HG03108 (cell line): ENCODE results near the gene UBE4B.

Experiments used
- ATAC-seq: cut with Tn5 transposase; IDR thresholded peaks from one replicate; pipeline ENCODE4 v1.9.1; 2021; ENCODE audit warnings: moderate library complexity; ENCODE audit not compliant: unreplicated experiment

Gene UBE4B

DNA sequence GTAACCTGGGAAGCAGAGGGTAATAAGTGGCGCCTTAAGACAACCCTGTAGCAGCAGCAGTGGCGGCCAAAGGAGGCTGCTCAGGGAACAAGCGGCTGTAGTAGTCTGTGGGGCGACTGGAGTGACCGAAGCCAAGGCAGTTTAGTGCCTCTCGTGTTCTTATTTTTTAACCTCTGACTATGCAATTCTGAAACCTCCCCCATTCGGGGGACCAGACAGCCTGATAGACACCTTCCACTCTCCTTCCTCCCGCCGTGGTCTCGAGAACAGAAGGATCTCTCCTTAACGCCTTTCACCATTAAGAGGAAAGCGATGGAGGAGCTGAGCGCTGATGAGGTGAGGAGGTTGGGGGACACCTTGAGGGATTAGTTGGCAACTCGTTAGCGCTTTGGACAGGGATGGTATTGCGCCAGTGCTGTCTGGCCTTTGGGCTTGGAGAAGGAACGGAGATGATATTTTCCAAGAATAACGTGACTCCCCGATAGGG, 644 bp downstream of the UBE4B start:
- peak; percentile 6 for ATAC-seq

DNA sequence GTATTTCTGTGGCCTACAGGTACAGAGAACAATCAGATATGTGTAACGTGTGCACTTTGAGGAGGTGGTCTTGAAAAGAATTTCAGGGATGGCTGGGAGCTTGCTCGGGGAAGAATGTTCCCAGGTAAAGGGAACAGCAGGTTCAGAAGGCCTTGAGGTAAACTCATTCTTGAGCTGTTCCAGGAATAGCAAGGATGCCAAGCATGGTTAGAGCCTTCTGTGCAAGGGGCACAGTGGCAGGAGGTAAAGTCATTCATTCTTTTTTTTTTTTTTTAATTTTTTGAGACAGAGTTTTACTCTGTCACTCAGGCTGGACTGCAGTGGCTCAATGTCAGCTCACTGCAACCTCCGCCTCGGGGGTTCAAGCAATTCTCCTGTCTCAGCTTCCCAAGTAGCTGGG, 10.0 kb downstream of the UBE4B start:
- no peak for ATAC-seq

DNA sequence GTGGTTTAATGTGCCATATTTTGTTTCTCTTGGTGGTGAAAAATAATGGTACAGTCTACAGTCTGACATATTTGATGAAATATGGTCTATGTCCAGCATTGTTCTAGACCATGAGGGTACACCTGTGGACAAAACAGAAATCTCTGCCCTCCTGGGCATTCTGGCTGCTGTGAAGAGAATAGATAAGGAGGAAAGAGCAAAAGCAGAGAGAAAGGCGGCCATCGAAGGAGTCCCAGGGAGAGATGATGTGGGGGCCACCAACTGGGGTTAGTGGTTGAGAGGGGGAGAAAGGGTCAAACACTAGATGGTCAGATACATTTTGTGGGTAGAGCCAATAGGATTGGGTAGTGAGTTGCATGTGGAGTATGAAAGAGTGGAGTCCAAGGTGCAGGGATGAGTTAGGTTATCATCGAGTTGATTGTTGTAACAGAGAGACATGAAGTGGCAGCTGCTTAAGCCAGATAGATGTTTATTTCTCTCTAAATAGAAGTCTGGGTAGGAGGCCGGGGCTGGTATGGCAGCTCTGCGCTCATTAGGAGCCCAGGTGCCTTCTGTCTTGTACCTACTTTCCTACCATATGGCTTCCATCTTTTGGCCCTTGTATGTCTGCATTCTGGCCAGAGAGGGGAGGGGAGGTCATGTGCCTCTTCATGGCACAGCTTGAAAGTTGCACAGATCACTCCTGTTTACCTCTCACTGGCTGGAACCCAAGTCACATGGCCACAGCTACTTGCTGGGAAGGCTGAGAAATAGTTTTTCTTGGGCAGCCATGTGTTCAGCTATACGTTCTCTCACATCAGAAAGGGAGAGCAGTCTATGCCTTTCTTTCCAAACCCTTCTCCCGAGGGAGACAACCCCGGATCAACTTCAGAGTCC, 13.0 kb downstream of the UBE4B start:
- no peak for ATAC-seq

DNA sequence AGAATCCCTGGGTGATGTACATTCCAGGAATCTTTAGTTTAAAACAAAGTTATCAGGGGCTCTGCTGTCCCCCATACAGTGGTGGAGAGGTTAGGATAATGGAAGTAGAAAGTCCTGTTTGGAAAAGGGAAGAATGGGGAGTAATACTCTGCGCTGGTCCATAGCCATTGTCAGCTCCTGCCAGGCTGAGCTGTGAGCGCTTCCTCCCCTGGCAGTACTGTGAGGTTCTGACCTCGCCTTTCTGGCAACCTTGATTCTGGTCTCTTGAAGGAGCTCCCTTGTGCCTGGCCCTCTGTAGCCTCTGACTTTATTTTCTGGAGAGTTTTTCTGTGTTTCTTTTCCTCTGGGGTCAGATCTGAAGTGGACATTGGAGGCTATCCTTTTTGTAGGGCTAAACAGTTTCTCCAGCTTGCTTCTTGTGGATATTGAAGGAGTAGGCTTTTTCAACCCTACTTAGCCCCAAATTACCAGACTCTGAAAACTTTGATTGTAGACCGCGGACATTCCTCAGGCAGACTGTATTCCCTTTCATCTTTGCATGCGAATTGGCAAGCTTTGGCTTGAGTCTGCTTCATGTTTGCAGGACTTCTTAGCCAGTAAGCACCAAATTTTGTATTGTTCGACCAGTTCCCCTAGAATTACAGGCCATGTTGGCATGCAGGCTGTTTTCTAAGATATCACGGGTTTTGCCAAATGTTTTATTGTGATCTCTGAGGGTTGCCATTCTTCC, 13.8 kb downstream of the UBE4B start:
- ATAC-seq = no peak

DNA sequence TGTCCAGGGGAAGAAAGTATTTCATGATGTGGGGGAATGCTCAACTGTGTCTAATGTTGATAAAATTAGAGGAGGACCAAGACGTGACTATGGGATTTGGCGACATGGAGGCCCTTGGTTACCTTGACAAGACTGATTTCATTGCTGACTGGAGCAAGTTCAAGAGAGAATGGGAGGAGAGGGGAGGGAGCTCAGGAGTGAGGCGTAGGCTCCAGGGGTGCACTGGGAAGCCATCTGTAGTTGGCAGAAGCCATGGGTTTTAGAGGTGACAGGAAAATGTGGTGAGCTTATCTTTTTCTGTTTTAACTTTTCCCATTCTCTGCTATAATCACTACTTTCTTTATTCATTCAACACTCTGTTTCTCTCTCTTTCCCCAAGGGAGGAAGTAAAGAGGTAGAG, 15.8 kb downstream of the UBE4B start:
- ATAC-seq = no peak

DNA sequence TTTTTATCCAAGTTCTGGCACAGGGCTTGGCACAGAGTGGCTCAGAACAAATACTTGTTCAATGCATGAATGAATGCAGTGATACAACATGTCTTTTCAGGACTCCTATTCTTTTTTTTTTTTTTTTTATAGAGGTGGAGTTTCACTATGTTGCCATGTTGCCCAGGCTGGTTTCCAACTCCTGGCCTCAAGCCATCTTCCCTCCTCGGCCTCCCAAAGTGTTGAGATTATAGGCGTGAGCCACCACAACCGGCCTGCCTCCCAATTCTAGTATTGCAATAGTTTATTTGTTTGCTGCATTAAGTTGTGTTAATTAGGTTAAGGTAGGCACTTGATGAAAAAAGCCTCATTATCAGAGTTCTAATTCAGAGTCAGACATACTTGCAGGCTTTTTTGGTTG, 17.9 kb downstream of the UBE4B start:
- no peak for ATAC-seq

DNA sequence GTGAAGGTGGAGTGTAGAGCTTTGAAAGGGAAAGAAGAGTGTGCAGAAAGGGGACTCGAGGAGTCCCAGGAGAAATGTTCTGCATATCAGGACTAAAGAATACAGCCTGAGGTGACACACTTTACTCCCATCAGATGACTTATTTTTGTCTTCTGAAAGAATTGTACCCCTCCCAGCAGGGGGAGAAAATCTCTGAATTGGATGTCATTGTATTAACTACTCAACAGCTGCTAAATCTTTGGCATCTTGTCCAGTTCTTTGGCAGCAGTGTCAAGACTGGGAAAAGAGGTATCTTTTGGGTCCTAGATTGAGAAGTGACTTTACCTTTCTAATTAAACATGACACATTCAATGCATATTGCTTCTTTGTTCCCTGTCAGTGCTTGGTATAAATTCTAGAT, 18.9 kb downstream of the UBE4B start:
- ATAC-seq = no peak

DNA sequence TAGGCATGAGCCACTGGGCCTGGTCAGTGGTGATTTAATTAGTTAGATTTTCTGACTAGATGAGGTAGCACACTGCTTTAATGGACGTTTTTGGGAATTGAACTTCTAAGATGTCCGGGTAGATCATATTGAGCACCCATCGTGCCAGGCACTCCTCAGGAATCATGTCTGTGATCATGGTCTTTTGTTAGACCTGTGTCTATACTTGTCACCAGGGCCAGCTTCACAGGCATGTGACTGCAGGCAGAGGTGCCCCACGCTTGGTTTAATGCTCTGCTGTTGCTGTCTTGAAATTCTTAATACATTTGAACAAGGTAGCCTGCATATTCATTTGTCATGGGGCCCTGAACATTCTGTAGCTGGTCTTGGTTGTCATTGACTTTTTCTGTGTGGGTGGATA, 19.6 kb downstream of the UBE4B start:
- ATAC-seq = no peak

DNA sequence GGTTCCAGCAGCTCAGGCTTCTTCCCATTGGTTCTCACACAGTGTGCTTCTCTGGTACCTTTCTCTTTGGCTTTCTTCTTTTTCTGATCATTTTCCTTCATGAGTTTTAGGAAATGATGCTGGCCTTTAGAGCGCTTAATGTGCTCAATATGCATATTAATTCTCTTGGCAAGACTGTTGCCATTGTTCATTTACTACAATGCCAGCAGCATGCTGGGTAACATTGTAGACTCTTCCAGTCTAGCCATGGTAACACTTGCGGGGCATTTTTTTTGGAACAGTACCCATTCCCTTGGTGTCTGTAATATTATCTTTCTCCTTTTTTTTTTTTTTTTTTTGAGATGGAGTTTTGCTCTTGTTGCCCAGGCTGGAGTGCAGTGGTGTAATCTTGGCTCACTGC, 21.7 kb downstream of the UBE4B start:
- no peak for ATAC-seq

DNA sequence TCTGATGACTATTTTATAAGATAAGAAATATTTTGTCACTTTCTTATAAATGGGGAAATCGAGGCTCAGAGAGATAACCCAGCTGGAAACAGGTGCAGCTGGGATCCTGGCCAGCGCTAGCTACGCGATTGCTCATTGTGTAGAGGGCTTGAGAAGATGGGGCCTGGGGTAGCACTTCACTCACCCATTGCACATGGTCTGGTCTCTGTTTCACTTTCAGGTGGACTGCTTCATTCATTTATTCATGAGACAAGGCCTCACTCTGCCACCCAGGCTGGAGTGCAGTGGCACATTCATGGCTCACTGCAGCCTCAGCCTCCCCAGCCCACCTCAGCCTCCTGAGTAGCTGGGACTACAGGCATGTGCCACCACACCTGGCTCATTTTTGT, 23.8 kb downstream of the UBE4B start:
- no peak for ATAC-seq

DNA sequence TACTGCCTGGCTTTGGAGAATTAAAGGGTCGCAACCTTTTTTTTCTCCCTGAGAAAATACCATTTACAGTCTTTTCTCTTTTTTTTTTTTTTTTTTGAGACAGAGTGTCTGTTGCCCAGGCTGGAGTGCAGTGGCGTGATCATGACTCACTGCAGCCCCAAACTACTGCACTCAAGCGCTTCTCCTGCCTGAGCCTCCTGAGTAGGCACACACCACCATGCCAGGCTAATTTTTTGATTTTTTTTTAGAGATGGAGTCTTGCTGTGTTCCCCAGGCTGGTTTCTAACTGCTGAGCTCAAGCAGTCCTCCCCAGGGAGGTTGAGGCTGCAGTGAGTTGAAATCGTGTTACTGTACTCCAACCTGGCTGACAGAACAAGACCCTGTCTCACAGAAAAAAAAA, 24.6 kb downstream of the UBE4B start:
- ATAC-seq = no peak

DNA sequence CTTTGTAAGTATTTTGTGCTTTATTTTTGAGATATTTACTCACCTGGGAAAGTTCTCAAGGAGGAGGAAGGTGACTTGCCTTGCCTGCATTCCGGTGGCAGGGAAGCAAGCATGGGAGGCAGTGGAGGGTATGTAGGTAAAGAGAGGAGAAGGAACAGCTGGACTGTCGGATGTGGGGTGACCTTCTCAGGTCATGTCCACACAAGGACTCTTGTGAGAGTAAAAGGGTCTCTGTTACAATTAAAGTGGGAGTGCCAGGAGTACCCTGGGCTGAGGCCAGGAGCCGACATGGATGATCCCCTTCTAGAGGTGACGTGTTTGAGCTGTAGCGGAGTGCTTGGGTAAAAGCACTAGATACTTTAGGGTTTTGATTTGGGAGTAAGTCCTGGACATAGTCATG, 25.0 kb downstream of the UBE4B start:
- no peak for ATAC-seq

DNA sequence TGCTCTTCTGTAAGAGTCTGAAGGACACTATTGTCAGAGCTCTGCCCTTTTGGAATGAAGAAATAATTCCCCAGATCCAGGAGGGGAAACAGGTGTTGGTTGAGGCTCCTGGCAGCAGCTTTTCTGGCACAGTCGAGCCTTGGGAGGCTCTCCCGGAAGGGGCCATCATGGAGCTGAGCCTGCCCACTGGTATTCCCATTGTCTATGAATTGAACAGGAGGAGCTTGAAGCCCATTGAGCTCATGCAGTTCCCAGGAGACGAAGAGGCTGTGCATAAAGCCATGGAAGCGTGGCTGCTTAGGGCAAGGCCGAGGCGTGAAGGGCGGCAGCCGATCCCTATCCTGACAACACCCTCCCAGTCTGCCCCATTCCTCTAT, 26.6 kb downstream of the UBE4B start:
- ATAC-seq = no peak

DNA sequence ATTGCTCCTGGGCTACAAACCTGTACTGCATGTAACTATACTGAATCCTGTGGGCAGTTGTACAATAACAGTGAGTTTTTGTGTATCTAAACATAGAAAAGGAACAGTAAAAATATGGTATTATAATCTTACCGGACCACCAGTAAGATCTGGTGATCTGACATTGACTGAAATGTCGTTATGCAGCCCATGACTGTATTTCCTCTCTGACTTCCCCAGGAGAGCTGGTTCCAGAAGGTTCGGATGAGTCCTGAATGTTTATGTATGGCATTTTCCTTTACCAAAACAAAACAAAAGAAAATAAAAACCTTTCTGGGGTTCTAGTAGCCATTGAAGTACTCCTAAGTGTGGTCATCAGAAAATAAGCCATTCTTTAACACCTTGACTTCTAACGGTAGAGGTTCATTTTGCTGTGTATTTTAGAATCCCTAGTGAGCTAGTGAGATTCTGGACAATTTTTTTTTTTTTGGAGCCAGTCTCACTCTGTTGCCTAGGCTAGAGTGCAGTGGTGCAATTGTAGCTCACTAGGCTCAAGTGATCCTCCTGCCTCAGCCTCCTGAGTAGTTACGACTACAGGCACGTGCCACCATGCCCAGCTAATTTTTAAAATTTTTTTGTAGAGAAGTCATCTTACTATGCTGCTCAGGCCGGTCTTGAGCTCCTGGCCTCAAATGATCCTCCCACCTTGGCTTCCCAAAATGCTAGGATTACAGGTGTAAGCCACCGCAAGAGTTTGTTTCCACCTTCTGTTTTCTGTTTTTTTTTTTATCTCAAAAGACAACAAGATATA, 27.7 kb downstream of the UBE4B start:
- ATAC-seq = no peak

DNA sequence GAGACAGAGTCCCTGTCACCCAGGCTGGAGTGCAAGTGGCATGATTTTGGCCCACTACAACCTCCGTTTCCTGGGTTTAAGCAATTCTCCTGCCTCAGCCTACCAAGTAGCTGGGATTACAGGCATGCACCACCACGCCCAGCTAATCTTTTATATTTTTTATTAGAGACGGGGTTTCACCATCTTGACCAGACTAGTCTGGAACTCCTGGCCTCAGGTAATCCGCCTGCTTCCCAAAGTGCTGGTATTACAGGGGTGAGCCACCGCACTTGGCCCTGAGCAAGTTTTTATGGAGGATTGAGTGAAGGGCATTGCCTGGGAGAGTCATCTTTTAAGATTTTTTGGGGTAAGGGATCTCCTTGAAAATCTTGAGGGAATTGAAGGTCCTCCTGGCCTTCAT, 28.5 kb downstream of the UBE4B start:
- no peak for ATAC-seq

DNA sequence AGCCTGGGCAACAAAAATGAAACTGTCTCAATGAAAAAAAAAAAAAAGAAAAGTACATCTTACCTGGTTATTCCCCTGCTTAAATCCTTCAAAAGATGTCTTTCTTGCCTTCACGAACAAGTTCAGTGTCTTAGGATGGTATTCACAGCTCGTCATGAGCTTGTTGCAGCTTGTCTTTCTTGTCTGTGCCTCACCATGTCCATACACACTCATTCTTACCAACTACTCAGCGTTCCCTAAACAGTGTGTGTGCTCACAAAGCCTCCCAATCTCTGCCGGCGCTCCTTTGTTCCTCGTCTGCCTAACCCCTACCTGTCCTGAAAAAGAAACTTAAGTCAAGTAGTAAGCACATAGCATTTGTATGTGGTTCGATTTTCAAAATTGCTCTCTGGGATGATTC, 31.1 kb downstream of the UBE4B start:
- no peak for ATAC-seq

DNA sequence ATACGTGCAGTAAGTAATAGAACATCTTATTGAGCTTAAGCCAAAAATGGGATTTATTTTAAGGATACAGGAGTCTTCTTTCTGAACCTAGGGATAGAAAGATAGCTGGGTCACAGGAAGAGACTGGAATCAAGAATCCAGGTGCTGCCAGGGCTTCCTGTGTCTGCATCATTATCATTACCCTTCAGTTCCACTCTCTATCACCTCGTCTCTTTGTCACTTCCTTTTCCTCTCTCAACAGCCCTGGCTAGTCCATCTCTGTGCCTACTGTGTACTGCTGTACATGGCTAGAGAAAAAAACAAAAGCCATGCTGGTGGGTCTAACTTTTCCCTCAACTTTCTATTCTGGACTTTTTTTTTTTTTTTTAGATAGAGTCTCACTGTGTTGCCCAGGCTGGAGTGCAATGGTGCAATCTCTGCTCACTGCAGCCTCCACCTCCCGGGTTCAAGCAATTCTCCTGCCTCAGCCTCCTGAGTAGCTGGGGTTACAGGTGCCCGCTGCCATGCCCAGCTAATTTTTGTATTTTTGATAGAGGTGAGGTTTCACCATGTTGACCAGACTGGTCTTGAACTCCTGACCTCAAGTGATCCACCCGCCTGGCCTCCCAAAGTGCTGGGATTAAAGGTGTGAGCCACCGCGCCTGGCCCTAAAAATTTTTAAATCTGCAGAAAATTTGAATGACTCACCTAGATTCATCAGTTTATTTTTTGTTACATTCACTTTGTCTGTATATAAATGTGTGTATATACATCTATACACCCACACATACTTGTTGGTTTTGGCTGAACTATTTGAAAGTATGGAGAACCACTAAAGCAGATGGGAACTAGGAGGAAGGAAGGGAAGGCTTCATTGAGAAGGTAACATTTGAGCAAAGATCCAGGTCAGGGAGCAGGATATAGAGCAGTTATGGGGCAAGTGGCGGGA, 31.9 kb downstream of the UBE4B start:
- ATAC-seq = no peak

DNA sequence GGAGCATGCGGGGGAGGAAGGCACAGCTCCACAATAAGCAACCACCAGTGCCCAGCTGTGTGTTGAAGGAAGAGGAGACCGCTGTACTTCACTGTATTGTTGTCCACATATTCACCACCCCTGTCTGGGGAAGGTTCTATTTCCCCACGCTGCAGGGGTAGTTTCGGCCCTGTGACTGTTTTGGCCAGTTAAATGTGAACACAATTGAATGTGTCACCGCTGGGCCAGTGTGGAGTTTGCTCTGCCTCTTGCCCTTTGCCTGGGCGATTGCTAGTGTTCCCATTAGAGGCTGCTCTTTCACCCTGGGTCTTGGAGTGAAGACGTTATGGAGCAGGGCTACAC, 32.6 kb downstream of the UBE4B start:
- ATAC-seq = no peak

DNA sequence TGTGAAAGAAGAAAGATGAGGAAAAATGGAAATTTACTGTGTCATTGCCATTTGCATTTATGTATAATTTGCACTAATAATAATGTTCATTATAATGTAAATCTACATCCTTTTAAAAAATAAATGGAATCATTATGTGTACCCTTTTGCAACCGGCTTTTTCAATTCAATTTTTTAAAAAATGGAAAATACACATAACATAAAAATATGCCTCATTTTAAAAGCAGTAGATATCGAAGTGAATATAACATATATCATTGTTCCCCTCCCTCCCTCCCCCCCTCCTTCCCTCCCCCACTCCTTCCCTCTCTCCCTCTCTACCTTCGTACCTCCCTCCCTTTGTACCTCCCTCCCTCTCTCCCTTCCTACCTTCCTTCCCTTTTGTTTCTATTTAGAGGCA, 33.0 kb downstream of the UBE4B start:
- ATAC-seq = no peak

DNA sequence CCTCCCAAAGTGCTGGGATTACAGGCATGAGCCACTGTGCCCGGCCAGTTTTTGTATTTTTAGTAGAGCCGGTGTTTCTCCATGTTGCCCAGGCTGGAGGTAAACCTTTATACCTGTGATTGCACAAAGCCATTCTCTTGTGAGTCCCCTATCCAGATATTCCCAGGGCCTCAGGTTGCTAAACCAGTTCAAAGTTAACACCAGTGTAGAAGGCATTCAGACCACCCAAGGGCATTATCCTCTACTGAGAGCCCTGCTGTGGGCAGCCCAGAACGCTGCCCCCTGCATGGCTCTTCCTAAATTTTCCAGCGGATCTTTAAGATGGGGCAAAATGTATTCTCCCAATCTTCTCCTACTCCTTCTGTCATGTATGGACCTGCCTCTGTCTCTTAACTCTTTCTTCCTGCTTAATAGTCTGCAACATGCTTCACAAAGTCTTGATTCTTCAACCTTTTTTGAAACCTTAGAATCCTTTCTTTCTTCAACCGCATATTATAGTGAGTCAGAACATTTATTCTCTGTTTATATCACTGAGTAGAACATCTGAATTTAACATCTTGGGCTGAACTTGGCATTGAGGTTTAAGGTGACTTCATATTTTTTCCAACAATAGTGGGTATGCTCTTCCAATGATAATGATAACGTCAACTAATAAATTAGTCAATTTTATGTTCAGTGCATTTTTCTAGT, 36.0 kb downstream of the UBE4B start:
- no peak for ATAC-seq
